Measurements from ENCODE around the gene MAST3.

DNA sequence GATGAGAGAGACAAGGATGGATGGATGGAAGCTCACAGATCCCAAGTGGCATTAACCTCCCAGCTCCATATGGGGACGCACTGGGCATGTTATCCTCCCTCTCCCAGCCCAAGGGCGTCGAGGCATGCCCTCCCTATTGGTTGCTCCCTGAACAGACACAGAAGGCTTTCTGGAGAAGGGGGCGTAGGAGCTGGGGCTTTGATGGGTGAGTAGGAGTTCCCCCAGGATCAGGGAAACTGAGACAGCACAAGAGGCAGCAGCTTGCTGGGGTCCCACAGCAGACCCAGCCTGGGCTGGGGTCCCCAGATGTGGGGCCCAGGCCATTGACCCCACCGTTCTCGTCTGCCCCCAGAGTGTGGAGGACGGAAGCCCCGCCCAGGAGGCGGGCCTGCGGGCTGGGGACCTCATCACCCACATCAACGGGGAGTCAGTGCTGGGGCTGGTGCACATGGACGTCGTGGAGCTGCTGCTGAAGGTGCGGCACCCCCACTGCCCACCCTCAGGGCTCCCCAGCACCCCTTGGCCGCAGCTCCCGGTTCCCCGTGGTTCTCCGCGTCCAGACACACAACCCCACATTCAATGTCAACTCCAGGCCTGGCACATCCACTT, 47.9 kb downstream of the MAST3 start:
- TF ChIP-seq CTCF (IDR thresholded peaks at IDR 0.05 in 8 of 11, conservative IDR thresholded peaks at IDR 0.05 in 3 of 11) (no peak), POLR2A (IDR thresholded peaks at IDR 0.05) (no peak)
